PC-9 (cell line): ENCODE measurements around the gene NMRAL1.

Experiments
- CTCF ChIP-seq: fragments of 200-600 bp; sonication (generic); conservative IDR thresholded peaks from 2 replicates; pipeline ENCODE4 v1.6.1; 2017; ENCODE audit warnings: mixed run types, antibody characterized with exemption, mild to moderate bottlenecking, moderate library complexity
- EZH2 ChIP-seq: fragments of 200-600 bp; sonication (generic); IDR thresholded peaks from 2 replicates; pipeline ENCODE4 v1.8.0; 2017; ENCODE audit warnings: antibody characterized with exemption, low read depth

- TF ChIP-seq CTCF (no peak), EZH2 (no peak)
Measured at GRCh38 chr16:4425378-4426020, 48.9 kb downstream of the NMRAL1 start, which contains the start of gene DNAJA3.
